Measurements from ENCODE around the gene RAB28.

The RAB28 gene

GRCh38 chr4:13449590-13449989, 34.5 kb downstream of the RAB28 start:
- Histone ChIP-seq H3K27ac (ENCODE audit: low read length) (no peak overlapping the region), H3K36me3 (ENCODE audit: control insufficient read depth in 2 of 2, insufficient read depth in 2 of 2, low read length in 2 of 2) (peaks cover 2 to 4% of the 10 kb centered on the region in 2 donors), H3K27me3 (ENCODE audit: control insufficient read depth in 1 of 2, insufficient read depth in 2 of 2, low read length in 2 of 2) (no peaks in the 10 kb centered on the region), H3K9ac (ENCODE audit: low read length in 2 of 2) (no peak overlapping the region), H3K4me1 (ENCODE audit: control insufficient read depth, insufficient read depth, low read length) (no peaks in the 10 kb centered on the region), H3K9me3 (ENCODE audit: control insufficient read depth in 2 of 2, low read length in 2 of 2) (no peaks in the 10 kb centered on the region), H3K4me3 (ENCODE audit: low read length in 2 of 2) (no peak overlapping the region)

- H3K9me3 ChIP-seq (ENCODE audit: control insufficient read depth in 2 of 2, low read length in 2 of 2) = no peaks in the 10 kb centered on the region
These were observed 38.0 kb downstream of the RAB28 start for GRCh38 chr4:13445841-13446790.

GRCh38 chr4:13441506-13441905, 42.6 kb downstream of the RAB28 start:
- Histone ChIP-seq H3K4me1 (ENCODE audit: control insufficient read depth, insufficient read depth, low read length) (no peaks in the 10 kb centered on the region), H3K9me3 (ENCODE audit: control insufficient read depth in 2 of 2, low read length in 2 of 2) (no peaks in the 10 kb centered on the region), H3K9ac (ENCODE audit: low read length in 2 of 2) (no peak overlapping the region), H3K27me3 (ENCODE audit: control insufficient read depth in 1 of 2, insufficient read depth in 2 of 2, low read length in 2 of 2) (no peaks in the 10 kb centered on the region), H3K27ac (ENCODE audit: low read length) (no peak overlapping the region), H3K36me3 (ENCODE audit: control insufficient read depth in 2 of 2, insufficient read depth in 2 of 2, low read length in 2 of 2) (no peaks in the 10 kb centered on the region), H3K4me3 (ENCODE audit: low read length in 2 of 2) (no peak overlapping the region)

More at GRCh38 chr4:13445841-13446790, 38.0 kb downstream of the RAB28 start:
- Histone ChIP-seq H3K27ac (ENCODE audit: low read length) (no peak overlapping the region), H3K36me3 (ENCODE audit: control insufficient read depth in 2 of 2, insufficient read depth in 2 of 2, low read length in 2 of 2) (no peaks in the 10 kb centered on the region), H3K4me3 (ENCODE audit: low read length in 2 of 2) (no peak overlapping the region), H3K4me1 (ENCODE audit: control insufficient read depth, insufficient read depth, low read length) (no peaks in the 10 kb centered on the region), H3K27me3 (ENCODE audit: control insufficient read depth in 1 of 2, insufficient read depth in 2 of 2, low read length in 2 of 2) (no peaks in the 10 kb centered on the region), H3K9ac (ENCODE audit: low read length in 2 of 2) (no peak overlapping the region)

- H3K4me3 ChIP-seq (ENCODE audit: low read length in 2 of 2) = no peak overlapping the region
- H3K9me3 ChIP-seq (ENCODE audit: control insufficient read depth in 2 of 2, low read length in 2 of 2) = no peaks in the 10 kb centered on the region
- no peak overlapping the region for H3K9ac ChIP-seq (ENCODE audit: low read length in 2 of 2)
- no peaks in the 10 kb centered on the region for H3K4me1 ChIP-seq (ENCODE audit: control insufficient read depth, insufficient read depth, low read length)
- H3K27ac ChIP-seq (ENCODE audit: low read length) = no peak overlapping the region
- H3K27me3 ChIP-seq (ENCODE audit: control insufficient read depth in 1 of 2, insufficient read depth in 2 of 2, low read length in 2 of 2) = no peaks in the 10 kb centered on the region
- no peaks in the 10 kb centered on the region for H3K36me3 ChIP-seq (ENCODE audit: control insufficient read depth in 2 of 2, insufficient read depth in 2 of 2, low read length in 2 of 2)
These were observed 47.2 kb downstream of the RAB28 start for GRCh38 chr4:13436962-13437361.

GRCh38 chr4:13432453-13432852, 51.7 kb downstream of the RAB28 start:
- Histone ChIP-seq H3K27ac (ENCODE audit: low read length) (no peak overlapping the region), H3K9ac (ENCODE audit: low read length in 2 of 2) (no peak overlapping the region), H3K4me1 (ENCODE audit: control insufficient read depth, insufficient read depth, low read length) (no peaks in the 10 kb centered on the region), H3K27me3 (ENCODE audit: control insufficient read depth in 1 of 2, insufficient read depth in 2 of 2, low read length in 2 of 2) (no peaks in the 10 kb centered on the region), H3K4me3 (ENCODE audit: low read length in 2 of 2) (no peak overlapping the region), H3K36me3 (ENCODE audit: control insufficient read depth in 2 of 2, insufficient read depth in 2 of 2, low read length in 2 of 2) (no peaks in the 10 kb centered on the region), H3K9me3 (ENCODE audit: control insufficient read depth in 2 of 2, low read length in 2 of 2) (no peaks in the 10 kb centered on the region)

- Histone ChIP-seq H3K9me3 (ENCODE audit: control insufficient read depth in 2 of 2, low read length in 2 of 2) (no peaks in the 10 kb centered on the region), H3K27me3 (ENCODE audit: control insufficient read depth in 1 of 2, insufficient read depth in 2 of 2, low read length in 2 of 2) (no peaks in the 10 kb centered on the region), H3K4me3 (ENCODE audit: low read length in 2 of 2) (no peak overlapping the region), H3K27ac (ENCODE audit: low read length) (no peak overlapping the region), H3K36me3 (ENCODE audit: control insufficient read depth in 2 of 2, insufficient read depth in 2 of 2, low read length in 2 of 2) (peaks cover 0 to 2% of the 10 kb centered on the region in 2 donors), H3K4me1 (ENCODE audit: control insufficient read depth, insufficient read depth, low read length) (no peaks in the 10 kb centered on the region), H3K9ac (ENCODE audit: low read length in 2 of 2) (no peak overlapping the region)
These were observed 53.1 kb downstream of the RAB28 start for GRCh38 chr4:13430834-13431568.

GRCh38 chr4:13427599-13428325, 56.4 kb downstream of the RAB28 start:
- Histone ChIP-seq H3K9ac (ENCODE audit: low read length in 2 of 2) (no peak overlapping the region), H3K27ac (ENCODE audit: low read length) (no peak overlapping the region), H3K4me3 (ENCODE audit: low read length in 2 of 2) (no peak overlapping the region), H3K27me3 (ENCODE audit: control insufficient read depth in 1 of 2, insufficient read depth in 2 of 2, low read length in 2 of 2) (no peaks in the 10 kb centered on the region), H3K4me1 (ENCODE audit: control insufficient read depth, insufficient read depth, low read length) (no peaks in the 10 kb centered on the region), H3K36me3 (ENCODE audit: control insufficient read depth in 2 of 2, insufficient read depth in 2 of 2, low read length in 2 of 2) (peaks cover 2 to 11% of the 10 kb centered on the region in 2 donors), H3K9me3 (ENCODE audit: control insufficient read depth in 2 of 2, low read length in 2 of 2) (no peaks in the 10 kb centered on the region)

GRCh38 chr4:13415068-13415785, 68.9 kb downstream of the RAB28 start:
- Histone ChIP-seq H3K27me3 (ENCODE audit: control insufficient read depth in 1 of 2, insufficient read depth in 2 of 2, low read length in 2 of 2) (no peaks in the 10 kb centered on the region), H3K4me3 (ENCODE audit: low read length in 2 of 2) (no peak overlapping the region), H3K9me3 (ENCODE audit: control insufficient read depth in 2 of 2, low read length in 2 of 2) (no peaks in the 10 kb centered on the region), H3K36me3 (ENCODE audit: control insufficient read depth in 2 of 2, insufficient read depth in 2 of 2, low read length in 2 of 2) (no peaks in the 10 kb centered on the region), H3K9ac (ENCODE audit: low read length in 2 of 2) (no peak overlapping the region), H3K27ac (ENCODE audit: low read length) (no peak overlapping the region), H3K4me1 (ENCODE audit: control insufficient read depth, insufficient read depth, low read length) (peaks cover 3% of the 10 kb centered on the region)

GRCh38 chr4:13413729-13414437, 70.3 kb downstream of the RAB28 start:
- Histone ChIP-seq H3K27ac (ENCODE audit: low read length) (no peak overlapping the region), H3K27me3 (ENCODE audit: control insufficient read depth in 1 of 2, insufficient read depth in 2 of 2, low read length in 2 of 2) (no peaks in the 10 kb centered on the region), H3K9me3 (ENCODE audit: control insufficient read depth in 2 of 2, low read length in 2 of 2) (no peaks in the 10 kb centered on the region), H3K36me3 (ENCODE audit: control insufficient read depth in 2 of 2, insufficient read depth in 2 of 2, low read length in 2 of 2) (no peaks in the 10 kb centered on the region), H3K4me3 (ENCODE audit: low read length in 2 of 2) (peak overlapping the region in 1 of 2 donors; percentile 8), H3K4me1 (ENCODE audit: control insufficient read depth, insufficient read depth, low read length) (peaks cover 3% of the 10 kb centered on the region), H3K9ac (ENCODE audit: low read length in 2 of 2) (no peak overlapping the region)

Data from stomach smooth muscle (tissue), 2 donors.